ENCODE results near the gene LIN37.

GRCh38 chr19:35755550-35756376, 7.4 kb downstream of the LIN37 start:
- TF ChIP-seq FOXA1 (IDR thresholded peaks at IDR 0.05), result no peak
- TF ChIP-seq, protein P1, sequence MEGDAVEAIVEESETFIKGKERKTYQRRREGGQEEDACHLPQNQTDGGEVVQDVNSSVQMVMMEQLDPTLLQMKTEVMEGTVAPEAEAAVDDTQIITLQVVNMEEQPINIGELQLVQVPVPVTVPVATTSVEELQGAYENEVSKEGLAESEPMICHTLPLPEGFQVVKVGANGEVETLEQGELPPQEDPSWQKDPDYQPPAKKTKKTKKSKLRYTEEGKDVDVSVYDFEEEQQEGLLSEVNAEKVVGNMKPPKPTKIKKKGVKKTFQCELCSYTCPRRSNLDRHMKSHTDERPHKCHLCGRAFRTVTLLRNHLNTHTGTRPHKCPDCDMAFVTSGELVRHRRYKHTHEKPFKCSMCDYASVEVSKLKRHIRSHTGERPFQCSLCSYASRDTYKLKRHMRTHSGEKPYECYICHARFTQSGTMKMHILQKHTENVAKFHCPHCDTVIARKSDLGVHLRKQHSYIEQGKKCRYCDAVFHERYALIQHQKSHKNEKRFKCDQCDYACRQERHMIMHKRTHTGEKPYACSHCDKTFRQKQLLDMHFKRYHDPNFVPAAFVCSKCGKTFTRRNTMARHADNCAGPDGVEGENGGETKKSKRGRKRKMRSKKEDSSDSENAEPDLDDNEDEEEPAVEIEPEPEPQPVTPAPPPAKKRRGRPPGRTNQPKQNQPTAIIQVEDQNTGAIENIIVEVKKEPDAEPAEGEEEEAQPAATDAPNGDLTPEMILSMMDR (IDR thresholded peaks at IDR 0.05; ENCODE audit: low read depth, low read length, missing input control), result no peak
- no peak for TF ChIP-seq NR2F2 (IDR thresholded peaks at IDR 0.05)
- TF ChIP-seq, protein P2, sequence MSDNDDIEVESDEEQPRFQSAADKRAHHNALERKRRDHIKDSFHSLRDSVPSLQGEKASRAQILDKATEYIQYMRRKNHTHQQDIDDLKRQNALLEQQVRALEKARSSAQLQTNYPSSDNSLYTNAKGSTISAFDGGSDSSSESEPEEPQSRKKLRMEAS (IDR thresholded peaks at IDR 0.05), result no peak
- no peak for TF ChIP-seq JUND (IDR thresholded peaks at IDR 0.05)

Measured in liver (tissue), 3 donors.